Coronary artery (tissue), 2 donors: ENCODE results near the gene CROCC2.

Source experiments
- DNase-seq: peaks from one replicate; pipeline ENCODE4 v3.0.0-alpha.2; 2017; ENCODE audit warnings: low spot score
- H3K27ac ChIP-seq, 2 donors: fragments of 200-600 bp; sonication (generic); one replicate each; pipeline ENCODE4 v1.5.1; 2016 to 2019
- H3K4me3 ChIP-seq: fragments of 200-600 bp; sonication (generic); 2 replicates; pipeline ENCODE4 v1.5.1; 2016; ENCODE audit warnings: mild to moderate bottlenecking, moderate library complexity
- TF ChIP-seq, protein P1 (sequence below): fragments of 200-600 bp; sonication (generic); IDR thresholded peaks from one replicate; pipeline ENCODE4 v1.5.1; 2019; ENCODE audit warnings: antibody characterized with exemption

Gene CROCC2

DNA sequence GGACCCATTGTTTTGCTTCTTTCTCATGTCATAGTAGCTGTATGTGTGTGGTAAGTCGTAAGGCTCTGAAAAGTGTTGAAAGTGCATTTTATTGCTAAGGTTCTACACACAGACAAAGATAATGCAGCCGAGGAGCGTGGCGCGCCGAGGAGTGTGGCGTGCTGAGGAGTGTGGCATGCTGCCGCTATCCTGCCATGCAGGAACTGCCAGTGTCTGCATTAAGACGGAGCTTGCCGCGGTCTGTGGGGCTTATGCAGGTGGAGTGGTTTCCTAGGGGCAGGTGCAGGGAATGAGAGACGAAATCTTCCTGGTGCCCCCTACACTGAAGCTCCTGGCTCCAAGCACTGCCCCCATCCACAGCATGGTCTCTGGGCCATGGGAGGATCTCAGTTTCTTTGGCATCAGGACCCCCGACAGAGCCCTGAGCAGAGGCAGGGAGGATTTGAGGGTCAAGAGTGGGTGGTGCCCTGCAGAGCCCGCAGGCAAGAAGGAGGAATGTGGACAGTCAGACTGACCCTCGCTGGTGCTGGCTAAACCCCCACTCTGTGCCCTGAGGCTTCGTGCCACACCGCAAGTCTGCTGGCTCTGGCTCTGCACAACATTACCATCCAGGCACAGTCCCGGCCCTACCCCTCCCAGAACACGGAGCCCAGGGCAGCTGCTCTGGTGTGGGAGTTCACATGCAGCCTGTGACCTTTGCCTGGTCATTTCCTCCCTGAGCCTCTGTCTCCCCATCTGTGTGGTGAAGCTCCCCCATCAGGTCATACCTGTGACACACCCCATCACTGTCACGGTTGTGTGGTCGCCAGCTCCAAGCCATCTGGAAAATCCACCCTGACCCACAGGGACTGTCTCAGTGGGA lies 95.5 kb downstream of the CROCC2 start:
- Histone ChIP-seq H3K4me3 (peak overlapping the region; percentile 94), H3K27ac (no peak overlapping the region)
- TF ChIP-seq, protein P1, sequence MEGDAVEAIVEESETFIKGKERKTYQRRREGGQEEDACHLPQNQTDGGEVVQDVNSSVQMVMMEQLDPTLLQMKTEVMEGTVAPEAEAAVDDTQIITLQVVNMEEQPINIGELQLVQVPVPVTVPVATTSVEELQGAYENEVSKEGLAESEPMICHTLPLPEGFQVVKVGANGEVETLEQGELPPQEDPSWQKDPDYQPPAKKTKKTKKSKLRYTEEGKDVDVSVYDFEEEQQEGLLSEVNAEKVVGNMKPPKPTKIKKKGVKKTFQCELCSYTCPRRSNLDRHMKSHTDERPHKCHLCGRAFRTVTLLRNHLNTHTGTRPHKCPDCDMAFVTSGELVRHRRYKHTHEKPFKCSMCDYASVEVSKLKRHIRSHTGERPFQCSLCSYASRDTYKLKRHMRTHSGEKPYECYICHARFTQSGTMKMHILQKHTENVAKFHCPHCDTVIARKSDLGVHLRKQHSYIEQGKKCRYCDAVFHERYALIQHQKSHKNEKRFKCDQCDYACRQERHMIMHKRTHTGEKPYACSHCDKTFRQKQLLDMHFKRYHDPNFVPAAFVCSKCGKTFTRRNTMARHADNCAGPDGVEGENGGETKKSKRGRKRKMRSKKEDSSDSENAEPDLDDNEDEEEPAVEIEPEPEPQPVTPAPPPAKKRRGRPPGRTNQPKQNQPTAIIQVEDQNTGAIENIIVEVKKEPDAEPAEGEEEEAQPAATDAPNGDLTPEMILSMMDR = no peak
- DNase-seq = peak; percentile 72

- peak; percentile 68 for DNase-seq
- no peak overlapping the region for H3K27ac ChIP-seq
- no peak overlapping the region for H3K4me3 ChIP-seq
- TF ChIP-seq, protein P1 = no peak
Measured at GRCh38 chr2:241002275-241003046, 96.3 kb downstream of the CROCC2 start.

- Histone ChIP-seq H3K4me3 (no peak overlapping the region), H3K27ac (no peak overlapping the region)
- DNase-seq = no peak
- TF ChIP-seq, protein P1 = no peak
Measured at GRCh38 chr2:241003047-241003360, 96.9 kb downstream of the CROCC2 start.

DNA sequence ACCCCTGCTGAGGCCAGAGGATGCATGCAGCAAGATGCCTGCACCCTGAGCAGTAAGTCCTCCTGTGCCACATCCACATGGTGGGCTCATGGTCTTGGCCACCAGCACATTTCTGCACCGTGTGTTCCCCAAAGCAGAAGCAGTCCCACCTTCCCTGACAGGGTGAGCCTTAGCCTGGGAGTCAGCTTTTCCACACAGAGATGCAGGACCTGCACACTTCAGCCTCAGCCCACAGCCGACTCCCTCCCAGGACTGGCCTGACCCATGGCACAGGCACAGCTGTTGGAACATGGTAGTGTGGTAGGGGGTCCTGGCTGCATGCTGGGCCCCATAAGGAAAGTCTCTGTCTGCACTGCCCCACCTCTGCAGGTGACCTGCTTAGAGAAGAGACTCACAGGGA lies 97.2 kb downstream of the CROCC2 start:
- no peak overlapping the region for H3K4me3 ChIP-seq
- H3K27ac ChIP-seq = no peak overlapping the region
- no peak for DNase-seq
- TF ChIP-seq, protein P1 = no peak

GRCh38 chr2:241003830-241004564 lies 97.9 kb downstream of the CROCC2 start:
- Histone ChIP-seq H3K4me3 (no peak overlapping the region), H3K27ac (no peak overlapping the region)
- no peak for DNase-seq
- TF ChIP-seq, protein P1 = no peak

DNA sequence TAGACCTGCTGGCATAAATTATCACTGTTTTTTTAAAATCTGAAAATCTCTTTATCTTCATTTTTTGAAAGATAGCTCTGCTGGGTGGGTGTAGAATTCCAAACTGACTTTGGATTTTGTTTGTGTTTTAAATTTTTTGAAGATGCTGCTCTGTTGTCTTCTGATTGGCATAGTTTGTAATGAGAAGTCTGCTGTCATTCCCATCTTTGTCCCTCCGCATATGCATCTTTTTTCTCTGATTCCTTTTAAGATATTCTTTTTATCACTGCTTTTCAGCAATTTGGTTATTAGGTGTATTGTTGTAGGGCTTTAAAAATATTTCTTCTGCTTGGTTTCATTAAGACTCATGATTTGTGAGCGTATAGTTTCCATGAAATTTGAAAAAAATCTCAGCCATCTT lies 99.4 kb downstream of the CROCC2 start:
- no peak for DNase-seq
- Histone ChIP-seq H3K27ac (no peak overlapping the region), H3K4me3 (no peak overlapping the region)
- TF ChIP-seq, protein P1 = no peak
